ENCODE data around the gene NUP37. TPM values are rescaled to one million over a fixed set of nuclear protein-coding genes. Genes with fewer than 3 reads are reported as not detected.

The NUP37 gene
- total and polyA plus RNA-seq, 2 of the 13 experiments (the other 11 are each of a cell fraction or from before 2014, with no cell fraction given) = 50.6 to 80.1 TPM

GRCh38 chr12:102061560-102062418 lies 58.1 kb downstream of the NUP37 start, which contains the start of gene WASHC3 (continued):
- TF ChIP-seq HMGXB3 (CRISPR knock-in tag; IDR thresholded peaks at IDR 0.05; ENCODE audit: borderline replicate concordance) (peak; percentile 70; the same call in 1 of the 2 replicates), ZNF567 (CRISPR knock-in tag; IDR thresholded peaks at IDR 0.05; ENCODE audit: borderline replicate concordance) (0 out of 2 replicates have a peak, but pooled peaks have one; percentile 36), DDIT3 (CRISPR knock-in tag; IDR thresholded peaks at IDR 0.05) (no peak), ZNF317 (CRISPR knock-in tag; IDR thresholded peaks at IDR 0.05) (0 out of 2 replicates have a peak, but pooled peaks have one; percentile 51), NFAT5 (CRISPR knock-in tag; IDR thresholded peaks at IDR 0.05) (0 out of 2 replicates have a peak, but pooled peaks have one; percentile 48), POLR2G (IDR thresholded peaks at IDR 0.05; ENCODE audit: low read depth, low read length) (peak; percentile 82), CENPX (CRISPR knock-in tag; IDR thresholded peaks at IDR 0.05) (no peak), SOX13 (IDR thresholded peaks at IDR 0.05) (no peak), SOX13 (CRISPR knock-in tag; conservative IDR thresholded peaks at IDR 0.05 in 1 of 2, IDR thresholded peaks at IDR 0.05 in 1 of 2) (no peak), ZNF234 (CRISPR knock-in tag; conservative IDR thresholded peaks at IDR 0.05) (no peak), ZMYM4 (CRISPR knock-in tag; IDR thresholded peaks at IDR 0.05) (peak; percentile 64; the same call in 1 of the 2 replicates), ZBTB44 (CRISPR knock-in tag; IDR thresholded peaks at IDR 0.05) (no peak), CREB1 (IDR thresholded peaks at IDR 0.05) (peak; percentile 93), CREB1 (CRISPR knock-in tag; IDR thresholded peaks at IDR 0.05) (peak; percentile 96), FOXA1 (IDR thresholded peaks at IDR 0.05) (no peak), FOXA1 (CRISPR knock-in tag; IDR thresholded peaks at IDR 0.05) (no peak), GTF3A (CRISPR knock-in tag; conservative IDR thresholded peaks at IDR 0.05) (no peak), ZFP90 (CRISPR knock-in tag; IDR thresholded peaks at IDR 0.05; ENCODE audit: borderline replicate concordance) (no peak)
